IMR-90 (cell line): Measurements from ENCODE around the gene NDST1. TPM values are rescaled to one million over a fixed set of nuclear protein-coding genes. Genes with fewer than 3 reads are reported as not detected.

Experiments used
- ATAC-seq: fragments of 200-7000 bp; cut with Tn5 transposase; 2 replicates; pipeline ENCODE4 v1.9.1; 2020; ENCODE audit warnings: low read depth, mild to moderate bottlenecking, moderate library complexity
- BruUV-seq: library from RNA; stranded (reverse); fragments of 400-500 nt; replicated peaks from 2 replicates; lab custom pipeline; 2021; lab: Mats Ljungman, UMichigan
- CTCF ChIA-PET: fragments of 300-600 bp; formaldehyde crosslinking; extraction: SDS; loops from one replicate; lab custom pipeline; 2021; ENCODE audit warnings: antibody characterized with exemption; lab: Yijun Ruan, JAX
- POLR2A ChIA-PET: fragments of 300-600 bp; sonication (Branson Sonifier 250); formaldehyde crosslinking; loops from one replicate; lab custom pipeline; 2022; ENCODE audit warnings: antibody characterized with exemption; ENCODE audit not compliant: unreplicated experiment; lab: Charles Lee
- DNase-seq: peaks from one replicate; pipeline ENCODE4 v3.0.0; 2013
- H2AFZ ChIP-seq: replicated peaks from 2 replicates; pipeline ENCODE3; 2013; ENCODE audit warnings: low read length, mild to moderate bottlenecking; ENCODE audit not compliant: poor library complexity
- H2AK5ac ChIP-seq: 2 replicates; pipeline ENCODE4 v1.6.1; 2013; ENCODE audit warnings: low read depth, low read length, inconsistent platforms
- H2AK9ac ChIP-seq: replicated peaks from 2 replicates; pipeline ENCODE3; 2013; ENCODE audit warnings: mild to moderate bottlenecking, low read depth, low read length, moderate library complexity; ENCODE audit not compliant: poor library complexity
- H2BK120ac ChIP-seq: 2 replicates; pipeline ENCODE4 v1.6.1; 2013; ENCODE audit warnings: low read depth, low read length, inconsistent platforms
- H2BK15ac ChIP-seq: 3 replicates; pipeline ENCODE4 v1.6.1; 2013; ENCODE audit warnings: low read depth, low read length, inconsistent platforms
- H2BK20ac ChIP-seq: 2 replicates; pipeline ENCODE4 v1.6.1; 2013; ENCODE audit warnings: low read depth, mild to moderate bottlenecking, inconsistent platforms, low read length, moderate library complexity
- H2BK5ac ChIP-seq: 2 replicates; pipeline ENCODE4 v1.6.1; 2013; ENCODE audit warnings: mild to moderate bottlenecking, low read depth, low read length, inconsistent platforms; ENCODE audit not compliant: poor library complexity, severe bottlenecking
- H3K14ac ChIP-seq: replicated peaks from 2 replicates; pipeline ENCODE4 v1.6.1; 2013; ENCODE audit warnings: low read depth, low read length, inconsistent platforms
- H3K18ac ChIP-seq: 2 replicates; pipeline ENCODE4 v1.6.1; 2013; ENCODE audit warnings: low read depth, low read length, control low read depth
- H3K23ac ChIP-seq: 2 replicates; pipeline ENCODE4 v1.6.1; 2013; ENCODE audit warnings: low read depth, low read length, inconsistent platforms
- H3K27ac ChIP-seq: 2 replicates; pipeline ENCODE4 v1.5.1; 2013; ENCODE audit warnings: mild to moderate bottlenecking, control low read depth, low read length; ENCODE audit not compliant: insufficient read depth
- H3K27me3 ChIP-seq: 2 replicates; pipeline ENCODE4 v1.6.1; 2013; ENCODE audit warnings: low read length; ENCODE audit not compliant: control insufficient read depth, insufficient read depth
- H3K36me3 ChIP-seq: 2 replicates; pipeline ENCODE4 v1.6.1; 2013; ENCODE audit warnings: low read length, mixed read lengths; ENCODE audit not compliant: control insufficient read depth, insufficient read depth
- H3K4ac ChIP-seq: 2 replicates; pipeline ENCODE4 v1.6.1; 2013; ENCODE audit warnings: low read depth, low read length, inconsistent platforms
- H3K4me1 ChIP-seq: 2 replicates; pipeline ENCODE4 v1.6.1; 2013; ENCODE audit warnings: low read length, mixed read lengths; ENCODE audit not compliant: control insufficient read depth, insufficient read depth
- H3K4me2 ChIP-seq: 2 replicates; pipeline ENCODE4 v1.6.1; 2013; ENCODE audit warnings: low read depth, mild to moderate bottlenecking, control low read depth, low read length, moderate library complexity
- H3K4me3 ChIP-seq: 2 replicates; pipeline ENCODE4 v1.5.1; 2013; ENCODE audit warnings: low read depth, mild to moderate bottlenecking, control low read depth, low read length, moderate library complexity; ENCODE audit not compliant: insufficient read depth
- H3K56ac ChIP-seq: 2 replicates; pipeline ENCODE4 v1.6.1; 2013; ENCODE audit warnings: low read length, inconsistent platforms; ENCODE audit not compliant: insufficient read depth; ENCODE audit errors: extremely low read depth
- H3K79me1 ChIP-seq, 2 experiments: 2 replicates each; pipeline ENCODE4 v1.6.1; 2013; ENCODE audit warnings: low read length in 2 of 2, inconsistent platforms in 1 of 2, low read depth in 1 of 2
- H3K9ac ChIP-seq: 2 replicates; pipeline ENCODE4 v1.6.1; 2013; ENCODE audit warnings: low read depth, low read length, control low read depth
- H3K9me1 ChIP-seq: 2 replicates; pipeline ENCODE4 v1.6.1; 2013; ENCODE audit warnings: low read length, inconsistent platforms; ENCODE audit not compliant: insufficient read depth
- H3K9me3 ChIP-seq: 2 replicates; pipeline ENCODE4 v1.6.1; 2013; ENCODE audit warnings: low read length; ENCODE audit not compliant: control insufficient read depth, insufficient read depth
- H4K20me1 ChIP-seq: 2 replicates; pipeline ENCODE4 v1.6.1; 2013; ENCODE audit warnings: low read length, inconsistent platforms; ENCODE audit not compliant: insufficient read depth
- H4K5ac ChIP-seq: 2 replicates; pipeline ENCODE4 v1.6.1; 2013; ENCODE audit warnings: mild to moderate bottlenecking, low read depth, low read length, control low read depth
- H4K8ac ChIP-seq, 2 experiments: 2 replicates each; pipeline ENCODE4 v1.6.1; 2013; ENCODE audit warnings: low read depth in 2 of 2, low read length in 2 of 2, control low read depth in 1 of 2, inconsistent platforms in 1 of 2
- H4K91ac ChIP-seq: 2 replicates; pipeline ENCODE4 v1.6.1; 2013; ENCODE audit warnings: low read depth, low read length, inconsistent platforms; ENCODE audit not compliant: insufficient read depth
- ELK1 ChIP-seq: fragments of 150-350 bp; IDR thresholded peaks from 2 replicates; pipeline ENCODE4 v1.6.1; 2016; ENCODE audit warnings: low read depth, mild to moderate bottlenecking, low read length, moderate library complexity, borderline replicate concordance
- MAZ ChIP-seq: IDR thresholded peaks from 2 replicates; pipeline ENCODE4 v1.6.1; 2012; ENCODE audit warnings: low read depth, mild to moderate bottlenecking, low read length, improper control_type of control experiment, moderate library complexity, borderline replicate concordance
- USF2 ChIP-seq: fragments of 150-350 bp; IDR thresholded peaks from 2 replicates; pipeline ENCODE4 v1.6.1; 2017; ENCODE audit warnings: mild to moderate bottlenecking, antibody characterized with exemption, low read length, low read depth
- WGBS, 2 experiments: methylation state at CpG; one replicate each; pipeline versions ENCODE4 v1.1.5 to v1.1.7; 2013; ENCODE audit warnings: missing lambda C conversion rate in 2 of 2; ENCODE audit not compliant: insufficient read length in 1 of 2; ENCODE audit errors: extremely low coverage in 2 of 2; 5-methylcytosine and 5-hydroxymethylcytosine counted together
- dilution Hi-C: fragments of 300-500 bp; cut with HindIII; formaldehyde crosslinking; loops from one replicate; pipeline ENCODE4 v1.14.3; 2018; ENCODE audit warnings: low sequenced_read_pairs; ENCODE audit not compliant: unreplicated experiment
- in situ Hi-C: fragments of 300-500 bp; cut with MboI; formaldehyde crosslinking; loops from 3 replicates; pipeline ENCODE4 v1.14.3; 2019; ENCODE audit warnings: low sequenced_read_pairs, inconsistent platforms, mixed read lengths
- intact Hi-C: fragments of 100-400 bp; cut with micrococcal nuclease; formaldehyde crosslinking; loops from 2 replicates; pipeline ENCODE4 v1.10.0; 2022
- polyA plus RNA-seq, 3 experiments: library from polyadenylated mRNA; depleted of rRNA; stranded (reverse); fragments of >200 nt; gene quantifications; 2 replicates each; pipeline ENCODE4 v1.2.3, GENCODE V29; 2012; ENCODE audit warnings: low replicate concordance in 1 of 3
- total RNA-seq: library from RNA; depleted of rRNA; stranded (reverse); fragments of >200 nt; gene quantifications from 2 replicates; pipeline ENCODE4 v1.2.3, GENCODE V29; 2012

The NDST1 gene
- total and polyA plus RNA-seq, 2 of the 4 experiments (the other 2 are of a cell fraction): 30.5 to 80.4 TPM

- Histone ChIP-seq H4K91ac (peak overlapping the region; percentile 92), H2AK9ac (peak overlapping the region; percentile 99), H3K23ac (peak overlapping the region; percentile 45; the same call in 1 of the 2 replicates), H2BK15ac (0 out of 3 replicates have a peak overlapping the region, but pooled peaks have one; percentile 23), H2AK5ac (peak overlapping the region; percentile 96; the same call in 1 of the 2 replicates), H3K27ac (peak overlapping the region; percentile 99), H3K4me1 (peaks cover 34% of the 10 kb centered on the region), H3K9ac (peak overlapping the region; percentile 99), H2AFZ (peak overlapping the region; percentile 91), H3K27me3 (no peaks in the 10 kb centered on the region), H3K9me3 (no peaks in the 10 kb centered on the region), H3K56ac (peak overlapping the region; percentile 78; the same call in 1 of the 2 replicates), H4K20me1 (peaks cover 38% of the 10 kb centered on the region), H4K8ac (peak overlapping the region; percentile 82 to 89; a peak in 3 of 4 replicates), H2BK20ac (no peak overlapping the region), H3K9me1 (peaks cover 9% of the 10 kb centered on the region), H3K4me3 (peak overlapping the region; percentile 99), H2BK120ac (peak overlapping the region; percentile 92), H2BK5ac (peak overlapping the region; percentile 99), H3K14ac (peak overlapping the region; percentile 92), H3K79me1 (peaks cover 12 to 46% of the 10 kb centered on the region in 2 experiments; a peak in 3 of 4 replicates), H3K36me3 (no peaks in the 10 kb centered on the region), H3K4me2 (peak overlapping the region; percentile 90), H3K18ac (peak overlapping the region; percentile 92; the same call in 1 of the 2 replicates), H3K4ac (peak overlapping the region; percentile 91), H4K5ac (peak overlapping the region; percentile 94)
- dilution Hi-C loops: no loop called here
- ChIA-PET POLR2A (no interaction called here), CTCF (no interaction called here)
- intact Hi-C loops: loop anchor here (1.0 to 2.0 kb wide), 2 partner anchors 13 to 37 kb away; no protein-coding TSS in a partner anchor
- ATAC-seq (peak; percentile 53), DNase-seq (peak; percentile 46)
- BruUV-seq: no TSS peak
- in situ Hi-C loops: no loop called here
- TF ChIP-seq MAZ (peak; percentile 36; the same call in 1 of the 2 replicates), USF2 (peak; percentile 91), ELK1 (no peak)
- 0% methylated on average over 36 of the region's 90 CpGs; no CpG with 5 or more reads in 1 of the 2 experiments for WGBS, 2 experiments
These were observed 22.1 kb upstream of the NDST1 start for GRCh38 chr5:150485693-150486401.
